ENCODE measurements around the gene WDHD1.

DNA sequence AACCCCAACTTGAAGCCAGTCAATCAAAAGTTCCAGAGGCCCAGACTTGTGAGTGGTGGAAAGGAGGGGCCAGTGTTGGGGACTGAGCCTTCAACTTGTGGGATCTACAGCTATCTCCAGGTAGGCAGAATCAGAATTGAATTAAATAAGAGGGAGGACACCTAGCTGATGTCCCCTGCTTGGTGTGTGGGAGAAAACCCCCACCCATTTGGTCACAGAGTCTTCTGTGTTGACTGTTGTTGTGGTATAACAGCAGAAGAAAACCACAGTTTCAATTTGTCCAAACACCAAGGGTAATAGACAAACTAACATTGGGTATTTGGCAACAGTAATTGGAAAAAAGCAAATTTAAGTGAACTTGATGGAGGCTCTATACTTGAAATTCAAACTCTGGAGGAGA is 120.8 kb downstream of the WDHD1 start:
- TF ChIP-seq, protein P1, sequence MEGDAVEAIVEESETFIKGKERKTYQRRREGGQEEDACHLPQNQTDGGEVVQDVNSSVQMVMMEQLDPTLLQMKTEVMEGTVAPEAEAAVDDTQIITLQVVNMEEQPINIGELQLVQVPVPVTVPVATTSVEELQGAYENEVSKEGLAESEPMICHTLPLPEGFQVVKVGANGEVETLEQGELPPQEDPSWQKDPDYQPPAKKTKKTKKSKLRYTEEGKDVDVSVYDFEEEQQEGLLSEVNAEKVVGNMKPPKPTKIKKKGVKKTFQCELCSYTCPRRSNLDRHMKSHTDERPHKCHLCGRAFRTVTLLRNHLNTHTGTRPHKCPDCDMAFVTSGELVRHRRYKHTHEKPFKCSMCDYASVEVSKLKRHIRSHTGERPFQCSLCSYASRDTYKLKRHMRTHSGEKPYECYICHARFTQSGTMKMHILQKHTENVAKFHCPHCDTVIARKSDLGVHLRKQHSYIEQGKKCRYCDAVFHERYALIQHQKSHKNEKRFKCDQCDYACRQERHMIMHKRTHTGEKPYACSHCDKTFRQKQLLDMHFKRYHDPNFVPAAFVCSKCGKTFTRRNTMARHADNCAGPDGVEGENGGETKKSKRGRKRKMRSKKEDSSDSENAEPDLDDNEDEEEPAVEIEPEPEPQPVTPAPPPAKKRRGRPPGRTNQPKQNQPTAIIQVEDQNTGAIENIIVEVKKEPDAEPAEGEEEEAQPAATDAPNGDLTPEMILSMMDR (IDR thresholded peaks at IDR 0.05), result no peak
- no peak for TF ChIP-seq POLR2A (IDR thresholded peaks at IDR 0.05)
- no peak for TF ChIP-seq EP300 (IDR thresholded peaks at IDR 0.05)

All from ovary (tissue), 3 donors.